ENCODE measurements around the gene SYCE3. TPM values are rescaled to one million over a fixed set of nuclear protein-coding genes. Genes with fewer than 3 reads are reported as not detected.

The SYCE3 gene
- total RNA-seq, 1 donor from 2014 or later: 0.71 TPM

DNA sequence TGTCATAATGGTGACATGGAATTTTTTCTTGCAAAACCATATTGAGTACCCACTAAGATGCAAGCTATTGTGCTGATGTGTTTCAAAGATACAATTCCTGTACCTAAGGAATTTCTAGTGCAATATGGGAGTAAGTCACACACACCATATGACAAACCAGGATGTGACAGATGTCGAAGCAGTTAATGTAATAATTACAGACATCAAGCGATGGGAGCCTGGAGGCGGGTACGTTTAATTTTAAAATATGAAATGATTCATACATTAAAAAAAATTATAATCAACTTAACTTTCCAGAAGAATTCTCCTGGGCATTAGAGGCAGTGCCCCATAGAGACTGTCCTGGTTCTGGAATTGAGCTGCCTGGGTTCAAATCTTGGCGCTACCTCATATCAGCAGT is 6.0 kb downstream of the SYCE3 start:
- TF ChIP-seq, protein P1, sequence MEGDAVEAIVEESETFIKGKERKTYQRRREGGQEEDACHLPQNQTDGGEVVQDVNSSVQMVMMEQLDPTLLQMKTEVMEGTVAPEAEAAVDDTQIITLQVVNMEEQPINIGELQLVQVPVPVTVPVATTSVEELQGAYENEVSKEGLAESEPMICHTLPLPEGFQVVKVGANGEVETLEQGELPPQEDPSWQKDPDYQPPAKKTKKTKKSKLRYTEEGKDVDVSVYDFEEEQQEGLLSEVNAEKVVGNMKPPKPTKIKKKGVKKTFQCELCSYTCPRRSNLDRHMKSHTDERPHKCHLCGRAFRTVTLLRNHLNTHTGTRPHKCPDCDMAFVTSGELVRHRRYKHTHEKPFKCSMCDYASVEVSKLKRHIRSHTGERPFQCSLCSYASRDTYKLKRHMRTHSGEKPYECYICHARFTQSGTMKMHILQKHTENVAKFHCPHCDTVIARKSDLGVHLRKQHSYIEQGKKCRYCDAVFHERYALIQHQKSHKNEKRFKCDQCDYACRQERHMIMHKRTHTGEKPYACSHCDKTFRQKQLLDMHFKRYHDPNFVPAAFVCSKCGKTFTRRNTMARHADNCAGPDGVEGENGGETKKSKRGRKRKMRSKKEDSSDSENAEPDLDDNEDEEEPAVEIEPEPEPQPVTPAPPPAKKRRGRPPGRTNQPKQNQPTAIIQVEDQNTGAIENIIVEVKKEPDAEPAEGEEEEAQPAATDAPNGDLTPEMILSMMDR (IDR thresholded peaks at IDR 0.05; ENCODE audit: insufficient read depth, low read length, poor library complexity, severe bottlenecking): no peak
- DNase-seq (ENCODE audit: low read depth): no peak
- Histone ChIP-seq H3K27me3 (ENCODE audit: control insufficient read depth, insufficient read depth, low read length) (peaks cover 4% of the 10 kb centered on the region), H3K36me3 (ENCODE audit: control insufficient read depth, insufficient read depth, low read length) (no peaks in the 10 kb centered on the region), H3K4me3 (ENCODE audit: low read depth, low read length) (no peak overlapping the region)

DNA sequence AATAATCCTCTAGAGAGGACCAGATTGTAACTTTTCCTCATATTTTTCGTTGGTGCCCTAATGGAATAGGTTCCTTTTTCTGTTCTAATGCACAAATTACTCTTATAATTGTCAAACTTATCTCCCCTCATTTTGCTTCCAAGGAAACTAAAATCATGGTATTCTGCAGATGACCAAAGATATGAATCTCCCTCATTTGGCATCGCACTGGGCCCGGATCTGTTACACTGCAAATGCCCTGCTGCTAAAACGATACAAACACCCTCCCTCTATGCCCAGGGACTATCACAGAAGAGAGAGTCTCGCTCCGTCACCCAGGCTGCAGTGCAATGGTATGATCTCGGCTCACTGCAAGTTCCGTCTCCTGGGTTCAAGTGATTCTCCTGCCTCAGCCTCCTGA is 9.4 kb downstream of the SYCE3 start:
- peaks cover 29% of the 10 kb centered on the region for H3K27me3 ChIP-seq (ENCODE audit: control insufficient read depth, insufficient read depth, low read length)
- H3K36me3 ChIP-seq (ENCODE audit: control insufficient read depth, insufficient read depth, low read length): no peaks in the 10 kb centered on the region
- DNase-seq (ENCODE audit: low read depth): no peak
- no peak overlapping the region for H3K4me3 ChIP-seq (ENCODE audit: low read depth, low read length)
- TF ChIP-seq, protein P1 (IDR thresholded peaks at IDR 0.05; ENCODE audit: insufficient read depth, low read length, poor library complexity, severe bottlenecking): no peak

DNA sequence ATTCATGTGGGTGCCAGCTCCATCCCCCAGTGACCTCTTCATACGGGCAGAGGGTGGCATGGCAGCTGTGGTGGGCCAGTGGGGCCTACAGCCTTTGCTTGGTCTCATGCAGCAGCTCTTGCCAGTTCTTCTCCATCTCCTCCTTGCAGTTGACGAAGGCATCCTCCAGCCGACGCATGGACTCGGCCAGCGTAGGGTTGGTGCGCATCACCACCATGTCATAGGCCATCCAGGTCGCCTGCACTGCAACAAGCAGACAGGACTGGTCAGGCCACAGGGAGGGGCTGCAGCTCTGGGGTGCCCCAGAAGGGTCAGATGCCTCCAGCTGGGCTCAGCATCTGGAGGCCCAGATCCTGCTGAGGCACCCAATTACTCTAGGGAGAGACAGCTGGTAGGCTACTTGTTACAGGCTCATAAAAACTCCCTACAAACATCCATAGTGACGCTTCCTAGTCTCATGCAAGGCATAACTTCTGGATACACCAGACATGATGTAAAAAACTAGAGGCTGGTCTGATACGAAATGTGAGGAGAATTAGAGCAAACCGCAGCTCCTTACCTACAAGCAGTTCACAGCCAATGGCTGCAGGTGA is 11.5 kb downstream of the SYCE3 start:
- H3K27me3 ChIP-seq (ENCODE audit: control insufficient read depth, insufficient read depth, low read length): peaks cover 47% of the 10 kb centered on the region
- no peak for DNase-seq (ENCODE audit: low read depth)
- TF ChIP-seq, protein P1 (IDR thresholded peaks at IDR 0.05; ENCODE audit: insufficient read depth, low read length, poor library complexity, severe bottlenecking): no peak
- no peaks in the 10 kb centered on the region for H3K36me3 ChIP-seq (ENCODE audit: control insufficient read depth, insufficient read depth, low read length)
- no peak overlapping the region for H3K4me3 ChIP-seq (ENCODE audit: low read depth, low read length)

DNA sequence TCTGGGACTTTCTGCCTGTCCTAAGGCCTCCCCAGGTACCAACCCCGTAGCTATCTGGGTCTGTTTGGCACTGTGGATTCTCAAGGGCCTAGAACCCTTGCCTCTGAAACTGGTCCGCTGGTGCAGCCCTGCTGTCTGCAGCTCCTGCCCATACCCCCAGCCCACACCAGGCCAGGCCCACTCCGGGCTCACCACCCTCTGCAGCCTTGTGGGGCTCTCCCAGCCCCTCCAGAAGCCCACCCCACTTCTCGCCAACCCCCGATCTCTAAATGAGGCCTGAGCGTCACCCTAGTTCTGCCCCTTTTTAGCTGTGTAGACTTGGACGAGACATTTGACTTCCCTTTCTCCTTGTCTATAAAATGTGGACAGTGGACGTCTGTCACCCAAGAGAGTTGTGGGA is 12.3 kb downstream of the SYCE3 start:
- Histone ChIP-seq H3K36me3 (ENCODE audit: control insufficient read depth, insufficient read depth, low read length) (no peaks in the 10 kb centered on the region), H3K4me3 (ENCODE audit: low read depth, low read length) (no peak overlapping the region), H3K27me3 (ENCODE audit: control insufficient read depth, insufficient read depth, low read length) (peaks cover 55% of the 10 kb centered on the region)
- no peak for DNase-seq (ENCODE audit: low read depth)
- TF ChIP-seq, protein P1 (IDR thresholded peaks at IDR 0.05; ENCODE audit: insufficient read depth, low read length, poor library complexity, severe bottlenecking): no peak

DNA sequence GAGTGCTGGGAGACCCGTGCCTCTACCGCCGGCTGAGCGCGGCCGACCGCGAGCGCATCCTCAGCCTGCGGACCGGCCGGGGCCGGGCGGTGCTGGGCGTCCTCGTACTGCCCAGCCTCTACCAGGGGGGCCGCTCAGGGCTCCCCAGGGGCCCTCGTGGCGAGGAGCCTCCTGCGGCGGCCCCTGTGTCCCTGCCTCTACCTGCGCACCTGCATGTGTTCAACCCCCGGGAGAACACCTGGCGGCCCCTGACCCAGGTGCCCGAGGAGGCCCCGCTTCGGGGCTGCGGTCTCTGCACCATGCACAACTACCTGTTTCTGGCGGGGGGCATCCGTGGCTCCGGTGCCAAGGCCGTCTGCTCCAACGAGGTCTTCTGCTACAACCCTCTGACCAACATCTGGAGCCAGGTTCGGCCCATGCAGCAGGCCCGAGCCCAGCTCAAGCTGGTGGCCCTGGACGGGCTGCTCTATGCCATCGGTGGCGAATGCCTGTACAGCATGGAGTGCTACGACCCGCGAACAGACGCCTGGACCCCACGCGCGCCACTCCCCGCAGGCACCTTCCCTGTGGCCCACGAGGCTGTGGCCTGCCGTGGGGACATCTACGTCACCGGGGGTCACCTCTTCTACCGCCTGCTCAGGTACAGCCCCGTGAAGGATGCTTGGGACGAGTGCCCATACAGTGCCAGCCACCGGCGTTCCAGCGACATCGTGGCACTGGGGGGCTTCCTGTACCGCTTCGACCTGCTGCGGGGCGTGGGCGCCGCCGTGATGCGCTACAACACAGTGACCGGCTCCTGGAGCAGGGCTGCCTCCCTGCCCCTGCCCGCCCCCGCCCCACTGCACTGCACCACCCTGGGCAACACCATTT is 13.6 kb downstream of the SYCE3 start:
- TF ChIP-seq, protein P1 (IDR thresholded peaks at IDR 0.05; ENCODE audit: insufficient read depth, low read length, poor library complexity, severe bottlenecking): no peak
- H3K4me3 ChIP-seq (ENCODE audit: low read depth, low read length): no peak overlapping the region
- DNase-seq (ENCODE audit: low read depth): no peak
- H3K36me3 ChIP-seq (ENCODE audit: control insufficient read depth, insufficient read depth, low read length): no peaks in the 10 kb centered on the region
- H3K27me3 ChIP-seq (ENCODE audit: control insufficient read depth, insufficient read depth, low read length): peaks cover 61% of the 10 kb centered on the region
